GM12865 (cell line): Measurements from ENCODE around the gene POU2F1.

Experiments
- DNase-seq: peaks from one replicate; pipeline ENCODE4 v3.0.0; 2010; ENCODE audit warnings: low read depth
- H3K4me3 ChIP-seq: 2 replicates; pipeline ENCODE4 v1.5.1; 2011; ENCODE audit warnings: mild to moderate bottlenecking, low read depth, low read length, control low read depth
- CTCF ChIP-seq: IDR thresholded peaks from 2 replicates; pipeline ENCODE4 v1.5.1; 2011; ENCODE audit warnings: low read length, control low read depth, low read depth, inconsistent platforms; ENCODE audit not compliant: insufficient read depth; ENCODE audit errors: missing control alignments

The POU2F1 gene

GRCh38 chr1:167220537-167221125 is at the start of gene POU2F1:
TSS of gene POU2F1 (plus strand) at chr1:167220886. CDS start at chr1:167220898, 12 bp downstream.
- peak; percentile 99 for DNase-seq
- H3K4me3 ChIP-seq: peak within 1 kb of the TSS; percentile 89
- TF ChIP-seq CTCF: peak; percentile 81

GRCh38 chr1:167171286-167171929 is 49.3 kb upstream of the POU2F1 start:
- H3K4me3 ChIP-seq: no peak overlapping the region
- no peak for DNase-seq
- no peak for TF ChIP-seq CTCF

- DNase-seq: no peak
- no peak for TF ChIP-seq CTCF
- H3K4me3 ChIP-seq: no peak overlapping the region
Measured at GRCh38 chr1:167173516-167174184, 47.0 kb upstream of the POU2F1 start.

GRCh38 chr1:167175901-167176300 is 44.8 kb upstream of the POU2F1 start:
- no peak for DNase-seq
- no peak for TF ChIP-seq CTCF
- no peak overlapping the region for H3K4me3 ChIP-seq

- no peak for TF ChIP-seq CTCF
- H3K4me3 ChIP-seq: no peak overlapping the region
- DNase-seq: no peak
Measured at GRCh38 chr1:167178831-167179230, 41.9 kb upstream of the POU2F1 start.

- no peak for TF ChIP-seq CTCF
- no peak overlapping the region for H3K4me3 ChIP-seq
- no peak for DNase-seq
Measured at GRCh38 chr1:167182571-167183320, 37.9 kb upstream of the POU2F1 start.
